Activated CD4-positive, alpha-beta T cell treated with anti-CD3 and anti-CD28 coated beads, Interleukin-2, Interleukin-6, amounts not matched to agents 100 ng/mL and 50 ng/mL, durations not matched to agents 16 hours and 8 hours (primary cell): ENCODE data around the gene RPRML.

ENCODE experiments used
- DNase-seq: peaks from one replicate; pipeline ENCODE4 v3.0.0-alpha.2; 2020

Gene RPRML

DNA sequence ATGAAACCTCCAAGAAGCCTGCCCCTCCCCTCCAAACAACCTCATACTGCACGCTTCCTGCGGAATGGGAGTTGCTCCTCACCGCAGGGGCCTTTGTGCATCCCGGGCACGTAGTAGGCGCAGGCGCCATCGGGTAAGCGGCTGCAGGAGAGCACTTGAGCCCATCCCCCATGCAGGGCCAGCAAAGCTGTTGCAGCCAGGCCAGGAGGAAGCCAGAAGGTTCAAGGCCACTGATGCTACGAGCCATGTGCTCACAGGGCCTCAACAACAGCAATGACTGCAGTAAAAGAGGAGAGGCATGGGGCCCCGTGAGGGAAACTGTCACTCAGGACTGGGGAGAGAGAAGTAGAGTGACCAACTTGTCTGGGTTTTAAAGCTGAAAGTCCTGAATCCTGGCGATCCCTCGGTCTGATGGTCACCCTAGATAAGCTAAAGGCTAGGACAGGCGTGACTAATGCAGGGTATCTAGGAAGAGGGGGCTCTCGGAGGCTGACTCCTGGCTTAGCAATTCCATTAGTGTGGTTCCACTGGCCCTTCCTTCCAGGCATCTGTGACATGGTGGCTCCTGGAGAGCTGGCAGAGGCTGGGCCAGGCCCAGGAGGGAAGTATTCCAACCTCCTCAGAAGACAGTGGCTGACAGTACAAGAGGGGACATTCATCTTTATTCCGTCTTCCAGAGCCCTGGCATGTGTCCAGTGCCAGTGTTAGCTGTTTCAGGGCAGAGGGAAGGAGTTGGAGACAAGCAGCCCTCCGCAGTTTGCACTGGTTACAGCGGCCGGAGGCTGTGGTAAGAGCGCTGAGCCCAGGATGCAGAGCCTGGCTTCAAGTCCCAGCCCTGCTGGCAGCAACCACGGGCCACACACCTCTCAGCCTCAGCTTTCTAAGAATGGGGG lies 35.3 kb downstream of the RPRML start:
- peak; percentile 9 for DNase-seq

DNA sequence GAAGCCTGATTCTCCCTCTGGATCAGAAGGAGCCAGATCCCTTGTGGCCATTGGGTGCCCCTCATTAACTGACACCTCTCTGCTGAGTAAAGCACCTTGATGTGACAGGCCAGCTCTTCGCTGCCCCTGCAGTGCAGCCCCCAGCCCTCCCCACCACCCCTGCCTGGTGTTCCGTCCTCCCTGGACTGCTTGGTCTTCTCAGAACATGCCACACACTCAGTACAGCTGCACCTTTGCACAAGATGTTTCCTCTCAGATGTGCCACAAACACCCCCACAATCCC lies 35.9 kb downstream of the RPRML start:
- no peak for DNase-seq

DNA sequence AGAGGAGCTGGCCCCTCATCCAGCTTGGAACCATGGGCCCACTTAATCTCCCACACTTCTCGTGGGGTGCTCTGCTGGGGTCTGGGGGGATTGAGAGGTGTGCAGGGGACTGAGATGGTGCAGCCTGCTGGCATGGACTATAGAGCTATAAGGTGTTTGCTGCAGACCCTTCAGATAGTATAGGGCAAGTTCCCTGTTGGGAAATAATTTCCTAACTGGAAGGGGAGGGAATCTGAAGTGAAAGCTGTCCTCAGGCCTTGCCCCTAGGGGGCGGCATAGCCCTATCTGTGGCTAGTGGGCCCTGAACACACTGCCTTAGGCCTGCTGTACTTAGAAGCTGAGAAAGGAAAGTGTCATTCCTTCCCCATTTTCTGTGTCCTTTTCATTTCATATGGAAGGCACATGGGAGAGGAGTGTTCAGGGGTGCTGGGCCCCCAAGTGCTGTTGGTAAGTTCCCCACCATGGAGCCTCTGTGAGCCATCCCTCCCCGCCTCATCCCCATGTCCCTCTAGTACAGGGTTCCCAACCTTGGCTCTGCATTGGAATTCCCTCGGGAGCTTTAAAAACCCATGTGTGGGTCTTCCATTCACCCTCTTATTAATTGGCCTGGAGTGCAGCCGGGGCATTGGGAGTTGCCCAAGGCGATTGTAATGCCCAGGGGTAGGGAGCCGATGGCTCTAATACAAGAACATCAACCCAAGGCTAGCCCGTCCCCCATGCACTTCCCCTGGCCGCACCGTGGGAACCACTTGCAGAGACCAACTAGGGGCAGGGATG lies 36.4 kb downstream of the RPRML start:
- peak; percentile 66 for DNase-seq

DNA sequence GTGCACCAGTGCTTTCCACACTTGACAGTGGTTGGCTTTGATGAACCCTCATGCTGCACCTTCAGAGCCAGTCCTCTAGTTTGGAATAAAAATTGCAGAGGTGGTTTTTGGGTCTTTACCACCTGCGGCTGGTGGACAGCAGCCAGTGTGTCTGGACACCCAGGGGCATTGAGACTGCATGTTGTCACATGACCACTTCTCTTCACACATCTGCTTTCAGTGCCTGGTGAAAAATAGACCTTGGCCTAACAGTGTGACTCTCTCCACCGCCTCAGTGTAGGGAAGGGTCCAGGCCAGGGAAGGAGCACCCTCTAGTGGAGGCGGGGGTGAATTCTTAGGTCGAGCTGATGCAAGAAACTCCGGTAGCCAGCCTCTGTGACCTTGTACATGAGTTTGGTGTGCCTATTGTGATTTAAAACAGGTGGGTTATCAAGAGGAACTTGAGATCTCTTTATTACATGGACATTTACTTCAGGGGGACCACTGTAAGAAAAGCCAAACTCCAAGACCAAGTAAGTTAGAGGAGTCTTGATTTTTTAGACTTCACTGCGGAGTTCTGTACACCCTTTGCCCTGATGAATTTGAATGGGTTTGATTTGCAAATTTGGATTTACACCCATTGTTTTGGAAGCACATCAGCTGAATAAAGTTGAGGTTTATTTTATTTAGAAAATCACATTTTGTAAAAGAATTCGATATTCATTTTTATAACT lies 38.2 kb downstream of the RPRML start:
- DNase-seq = peak; percentile 79

DNA sequence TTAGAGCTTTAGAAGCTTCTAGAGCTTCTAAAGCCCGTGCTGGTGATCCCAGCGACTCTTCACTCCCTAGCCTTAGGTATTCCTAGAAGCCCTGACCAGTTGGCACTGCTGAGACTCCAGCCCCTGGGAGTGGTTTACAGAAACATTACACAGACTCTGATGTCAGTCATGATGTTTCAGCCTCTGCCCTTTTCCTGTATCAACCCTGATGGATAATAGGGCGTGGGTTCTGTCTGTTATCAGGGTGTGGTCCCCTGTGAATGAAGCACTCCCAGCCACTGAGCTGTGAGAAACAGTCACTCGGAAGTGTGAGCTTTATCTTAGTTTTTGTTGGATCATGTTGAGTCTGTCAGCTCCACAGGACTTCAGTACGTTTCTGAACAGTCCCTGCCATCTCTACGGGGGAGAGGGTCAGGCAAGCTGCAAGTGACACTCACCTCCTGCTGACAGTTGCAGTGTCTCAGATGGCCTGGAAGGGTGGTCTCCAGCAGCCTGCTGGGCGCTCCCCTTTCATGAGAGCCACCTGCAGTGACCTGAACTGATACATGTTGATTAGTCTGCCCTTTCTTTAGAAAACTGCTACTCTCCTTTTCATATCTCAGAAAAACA lies 43.3 kb downstream of the RPRML start:
- no peak for DNase-seq

DNA sequence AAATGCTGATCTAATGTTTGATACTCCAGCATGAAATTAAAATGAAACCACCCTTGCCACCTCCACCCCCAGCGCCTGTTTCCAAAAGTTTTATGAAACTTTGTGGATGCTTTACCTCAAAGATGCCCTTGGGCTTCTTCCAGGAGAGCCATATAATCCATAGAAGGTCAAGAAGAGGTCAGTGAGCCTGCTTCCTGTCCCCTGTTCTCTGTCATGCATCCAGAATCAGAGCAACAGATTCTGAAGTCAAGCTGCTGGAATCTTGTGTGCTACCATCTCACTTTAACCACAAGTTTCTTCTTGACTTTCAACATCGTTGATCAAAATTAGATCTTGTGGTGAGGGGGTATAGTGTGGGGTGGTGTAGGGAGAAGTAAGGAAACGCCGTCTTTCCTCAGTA lies 47.5 kb downstream of the RPRML start:
- DNase-seq = no peak

DNA sequence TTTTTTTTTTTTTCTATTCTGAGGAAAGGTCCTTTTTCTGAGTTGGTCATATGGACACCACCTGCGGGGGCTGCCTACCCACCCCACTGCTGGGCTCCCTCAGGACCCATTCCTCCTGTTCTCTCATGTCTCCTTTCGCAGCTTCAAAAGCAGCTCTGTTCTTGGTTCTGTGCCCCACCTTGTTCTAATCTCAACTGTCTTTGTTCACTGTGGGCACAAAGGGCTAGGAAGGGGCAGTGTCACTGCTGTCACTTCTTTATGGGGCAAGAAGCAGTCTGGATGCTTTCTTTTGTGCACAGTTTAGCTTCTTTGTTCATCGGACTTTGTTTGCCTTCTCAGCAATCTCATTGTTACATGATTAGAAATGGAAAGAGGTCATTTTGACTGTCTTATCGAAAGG lies 49.0 kb downstream of the RPRML start:
- no peak for DNase-seq

DNA sequence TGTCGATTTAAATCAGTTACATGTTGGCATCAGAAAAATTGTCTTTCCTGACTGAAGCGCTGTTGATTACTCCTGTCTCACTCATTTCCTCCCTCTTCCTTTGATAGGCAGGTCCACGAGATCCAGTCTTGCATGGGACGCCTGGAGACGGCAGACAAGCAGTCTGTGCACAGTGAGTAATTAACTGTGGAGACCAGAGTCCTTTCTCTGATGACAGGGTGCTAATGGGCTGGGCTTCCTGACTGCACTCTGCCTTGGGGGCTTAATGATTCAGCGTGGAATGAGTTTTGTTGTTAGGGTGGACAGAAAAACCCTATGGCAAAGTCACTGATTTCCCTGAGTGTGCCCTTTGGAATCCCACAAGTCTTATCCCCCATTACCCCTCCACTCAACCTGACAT lies 49.6 kb downstream of the RPRML start:
- no peak for DNase-seq

DNA sequence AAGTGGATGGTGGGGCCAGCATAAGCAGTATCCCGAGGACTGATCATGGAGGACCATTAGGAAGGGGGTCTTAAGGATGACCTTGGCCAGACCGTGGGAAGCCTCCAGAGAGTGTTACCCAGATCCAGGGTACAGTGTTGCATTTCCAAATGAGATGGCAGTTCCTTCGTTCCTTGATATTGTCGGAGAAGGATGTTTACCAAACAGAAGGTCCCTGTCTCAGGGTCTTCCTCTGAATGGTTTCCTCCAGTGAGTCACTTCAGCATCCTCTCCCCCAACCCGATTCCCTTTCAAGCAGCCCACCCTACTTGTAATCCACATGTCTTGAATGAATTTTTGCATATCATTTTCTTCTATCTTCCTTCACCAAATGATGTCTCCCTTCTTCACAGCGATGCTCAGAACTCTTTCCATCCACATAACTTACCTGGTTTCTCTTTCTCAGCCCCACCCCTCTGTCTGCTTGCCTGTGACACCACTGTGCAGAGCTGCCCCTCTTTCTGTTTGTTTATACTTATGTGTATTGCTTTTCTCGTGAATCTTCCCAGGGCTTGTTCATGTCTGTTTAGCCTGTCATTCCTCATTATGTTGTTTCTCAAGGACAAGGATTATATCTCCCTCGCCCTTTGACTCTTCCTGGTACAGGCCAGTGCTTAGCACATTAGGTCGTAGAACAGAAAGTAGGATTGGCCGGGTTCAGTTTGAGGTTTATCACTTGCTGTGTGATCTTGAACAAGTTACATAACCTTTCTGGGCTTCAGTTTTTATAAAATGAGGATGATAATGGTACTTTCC lies 50.4 kb downstream of the RPRML start:
- DNase-seq = no peak
